GF-D8 (cell line): Measurements from ENCODE around the gene GUSB.

Source experiments
- DNase-seq: peaks from one replicate; lab custom pipeline; 2025; lab: John Stamatoyannopoulos, UW

The GUSB gene

DNA sequence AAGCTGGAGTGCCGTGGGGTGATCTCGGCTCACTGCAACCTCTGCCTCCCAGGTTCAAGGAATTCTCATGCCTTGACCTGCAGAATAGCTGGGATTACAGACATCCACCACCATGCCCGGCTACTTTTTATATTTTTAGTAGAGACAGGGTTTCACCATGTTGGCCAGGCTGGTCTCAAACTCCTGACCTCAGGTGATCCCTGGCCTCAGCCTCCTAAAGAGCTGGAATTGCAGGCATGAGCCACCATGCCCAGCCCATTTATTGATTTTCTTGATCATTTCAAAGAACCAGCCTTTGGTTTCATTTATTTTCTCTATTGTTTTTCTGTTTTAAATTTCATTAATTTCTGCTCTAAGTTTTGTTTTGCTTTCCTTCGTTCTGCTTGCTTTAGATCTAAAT, 50.3 kb downstream of the GUSB start:
- DNase-seq, result no peak

GRCh38 chr7:65927489-65928448, 54.2 kb downstream of the GUSB start:
- DNase-seq, result no peak

DNA sequence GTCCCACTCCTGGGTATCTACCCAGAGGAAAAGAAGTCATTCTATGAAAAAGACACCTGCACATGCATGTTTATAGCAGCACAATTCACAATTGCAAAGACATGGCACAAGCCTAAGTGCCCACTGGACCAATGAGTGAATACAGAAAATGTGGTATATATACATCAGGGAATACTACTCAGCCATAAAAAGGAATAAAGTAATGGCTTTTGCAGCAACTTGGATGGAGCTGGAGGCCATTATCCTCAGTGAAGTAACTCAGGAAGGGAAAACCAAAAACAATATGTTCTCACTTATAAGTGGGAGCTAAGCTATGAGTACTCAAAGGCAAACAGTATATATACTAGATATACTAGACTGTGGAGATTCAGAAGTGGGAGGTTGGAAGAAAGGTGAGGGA, 55.4 kb downstream of the GUSB start:
- DNase-seq, result no peak

- DNase-seq, result no peak
These were observed 57.0 kb downstream of the GUSB start for GRCh38 chr7:65925040-65925439.

GRCh38 chr7:65924193-65924592, 57.8 kb downstream of the GUSB start:
- no peak for DNase-seq

- no peak for DNase-seq
These were observed 58.7 kb downstream of the GUSB start for GRCh38 chr7:65923316-65923715.

DNA sequence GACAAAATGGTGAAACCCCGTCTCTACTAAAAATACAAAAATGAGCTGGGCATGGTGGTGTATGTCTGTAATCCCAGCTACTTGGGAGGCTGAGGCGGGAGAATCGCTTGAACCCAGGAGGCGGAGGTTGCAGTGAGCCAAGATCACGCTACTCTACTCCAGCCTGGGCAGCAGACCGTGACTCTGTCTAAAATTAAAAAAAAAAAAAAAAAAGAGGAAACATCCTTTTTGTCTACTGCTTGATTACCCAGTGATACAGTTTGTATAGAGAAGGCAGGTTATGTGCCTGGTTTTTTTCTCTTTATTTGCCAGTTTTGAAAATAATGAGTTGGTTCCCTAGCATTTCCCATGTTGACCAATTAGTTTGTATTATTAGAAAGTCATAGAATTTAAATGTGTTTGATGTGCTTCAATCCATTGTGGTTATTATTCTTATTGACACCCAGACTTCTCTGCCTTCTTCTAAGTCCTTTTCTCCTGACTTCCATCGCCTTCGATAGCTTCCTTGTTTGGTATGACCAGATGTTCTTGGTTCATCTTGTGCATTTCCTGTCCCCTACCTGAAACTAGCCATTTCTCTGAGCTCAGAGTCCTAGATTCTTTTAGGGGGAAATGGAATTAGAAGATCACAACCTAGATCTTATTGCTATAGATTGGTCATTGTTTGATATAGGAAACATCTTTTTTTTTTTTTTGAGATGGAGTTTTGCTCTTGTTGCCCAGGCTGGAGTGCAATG, 65.9 kb downstream of the GUSB start:
- no peak for DNase-seq

DNA sequence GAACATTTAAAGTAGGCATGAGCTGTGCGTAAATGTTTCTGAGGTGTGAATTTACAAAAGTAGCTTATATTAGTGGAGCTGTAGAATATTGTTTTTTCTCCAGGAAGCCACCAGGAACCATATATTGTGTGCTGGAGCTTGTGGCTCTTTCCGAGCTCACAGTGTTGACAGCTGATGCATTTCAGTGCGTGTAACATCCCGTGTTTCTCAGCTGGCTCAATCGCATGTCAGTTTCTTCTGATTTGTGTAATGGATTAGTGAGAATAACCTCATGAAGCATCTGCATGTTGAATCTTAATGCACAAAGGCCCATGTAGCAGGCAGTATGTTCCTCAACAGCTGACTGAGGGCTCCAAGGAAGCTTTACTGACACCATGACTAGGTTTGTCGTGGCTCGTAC, 69.8 kb downstream of the GUSB start:
- DNase-seq, result no peak
